Measurements from ENCODE around the gene VWA5B1. TPM values are rescaled to one million over a fixed set of nuclear protein-coding genes. Genes with fewer than 3 reads are reported as not detected.

Gene VWA5B1
- total RNA-seq, 1 donor from 2014 or later, result not detected

DNA sequence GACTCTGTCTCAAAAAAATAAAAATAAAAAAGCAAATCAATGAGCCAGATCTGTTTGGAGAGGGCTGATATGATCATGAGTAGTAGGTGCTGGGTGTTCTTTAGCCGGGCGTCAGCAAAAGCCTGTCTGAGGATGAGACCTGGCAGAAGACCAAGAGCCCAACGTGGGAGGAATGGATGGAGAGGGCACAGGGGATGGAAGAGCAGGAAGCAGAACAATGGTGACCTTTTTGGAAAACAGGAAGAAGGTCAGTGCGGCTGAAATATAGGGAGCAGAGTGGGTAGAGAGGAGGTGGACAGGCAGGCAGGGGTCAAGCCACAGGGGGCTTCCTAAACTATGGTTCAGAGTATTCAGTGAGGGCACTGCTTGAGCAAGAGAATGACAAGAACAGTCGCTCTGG lies 30.9 kb downstream of the VWA5B1 start:
- Mint-ChIP-seq H3K4me3 (no peak overlapping the region), H3K27me3 (peaks cover 25% of the 10 kb centered on the region), H3K4me1 (peaks cover 12% of the 10 kb centered on the region), H3K9me3 (no peaks in the 10 kb centered on the region), H3K27ac (no peak overlapping the region), H3K36me3 (ENCODE audit: low read depth) (no peaks in the 10 kb centered on the region)
- TF ChIP-seq, protein P1, sequence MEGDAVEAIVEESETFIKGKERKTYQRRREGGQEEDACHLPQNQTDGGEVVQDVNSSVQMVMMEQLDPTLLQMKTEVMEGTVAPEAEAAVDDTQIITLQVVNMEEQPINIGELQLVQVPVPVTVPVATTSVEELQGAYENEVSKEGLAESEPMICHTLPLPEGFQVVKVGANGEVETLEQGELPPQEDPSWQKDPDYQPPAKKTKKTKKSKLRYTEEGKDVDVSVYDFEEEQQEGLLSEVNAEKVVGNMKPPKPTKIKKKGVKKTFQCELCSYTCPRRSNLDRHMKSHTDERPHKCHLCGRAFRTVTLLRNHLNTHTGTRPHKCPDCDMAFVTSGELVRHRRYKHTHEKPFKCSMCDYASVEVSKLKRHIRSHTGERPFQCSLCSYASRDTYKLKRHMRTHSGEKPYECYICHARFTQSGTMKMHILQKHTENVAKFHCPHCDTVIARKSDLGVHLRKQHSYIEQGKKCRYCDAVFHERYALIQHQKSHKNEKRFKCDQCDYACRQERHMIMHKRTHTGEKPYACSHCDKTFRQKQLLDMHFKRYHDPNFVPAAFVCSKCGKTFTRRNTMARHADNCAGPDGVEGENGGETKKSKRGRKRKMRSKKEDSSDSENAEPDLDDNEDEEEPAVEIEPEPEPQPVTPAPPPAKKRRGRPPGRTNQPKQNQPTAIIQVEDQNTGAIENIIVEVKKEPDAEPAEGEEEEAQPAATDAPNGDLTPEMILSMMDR (IDR thresholded peaks at IDR 0.05), result no peak
- intact Hi-C loops (cut with micrococcal nuclease), result no loop called here
- ATAC-seq (ENCODE audit: low read depth) (no peak), DNase-seq (no peak)
- POLR2A ChIA-PET, result no interaction called here
- CTCF ChIA-PET, result no interaction called here

DNA sequence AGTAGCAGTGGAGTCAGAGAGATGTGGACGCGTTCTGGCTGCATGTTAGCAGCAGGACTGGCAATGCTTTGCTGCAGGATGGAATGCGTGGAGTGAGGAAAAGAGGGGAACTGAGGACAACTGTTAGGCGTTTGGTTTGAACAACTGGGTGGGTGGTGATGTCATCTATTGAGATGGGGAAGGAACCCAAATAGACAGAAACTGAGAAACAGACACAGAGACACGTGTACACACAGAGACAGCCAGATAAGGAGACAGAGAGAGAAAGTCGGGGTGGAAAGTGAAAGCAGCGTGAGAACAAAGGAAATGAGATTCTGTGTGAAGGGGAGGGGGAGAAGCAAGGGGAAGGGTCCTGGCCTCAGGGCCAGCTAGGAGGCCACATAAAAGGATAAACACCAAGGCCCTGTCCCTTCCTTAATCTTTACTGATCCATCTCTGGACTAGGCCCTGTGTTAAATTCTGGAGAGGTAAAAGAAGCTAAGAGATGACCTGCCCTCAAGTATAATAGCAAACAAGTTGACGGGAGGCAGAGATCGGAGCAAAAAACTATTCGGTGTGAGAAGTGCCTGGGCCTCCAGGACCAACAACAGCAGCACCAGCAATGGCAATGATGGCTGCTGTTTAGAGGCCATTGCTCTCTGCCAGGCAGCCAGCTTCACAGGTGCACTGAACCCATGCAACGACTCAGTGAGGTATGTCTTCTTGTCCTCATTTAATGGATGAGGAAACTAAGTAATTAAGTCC lies 31.6 kb downstream of the VWA5B1 start:
- DNase-seq (no peak), ATAC-seq (ENCODE audit: low read depth) (no peak)
- H3K27me3 Mint-ChIP-seq, result peaks cover 28% of the 10 kb centered on the region
- H3K36me3 Mint-ChIP-seq (ENCODE audit: low read depth), result no peaks in the 10 kb centered on the region
- TF ChIP-seq, protein P1 (IDR thresholded peaks at IDR 0.05), result no peak
- peak overlapping the region; percentile 1 for H3K27ac Mint-ChIP-seq
- ChIA-PET POLR2A (interaction anchor here (0.7 kb wide), 1 partner anchor 20 kb away, joined by 3 read pairs; no protein-coding TSS in a partner anchor), CTCF (no interaction called here)
- H3K4me1 Mint-ChIP-seq, result peaks cover 12% of the 10 kb centered on the region
- intact Hi-C loops (cut with micrococcal nuclease), result no loop called here
- no peak overlapping the region for H3K4me3 Mint-ChIP-seq
- no peaks in the 10 kb centered on the region for H3K9me3 Mint-ChIP-seq

DNA sequence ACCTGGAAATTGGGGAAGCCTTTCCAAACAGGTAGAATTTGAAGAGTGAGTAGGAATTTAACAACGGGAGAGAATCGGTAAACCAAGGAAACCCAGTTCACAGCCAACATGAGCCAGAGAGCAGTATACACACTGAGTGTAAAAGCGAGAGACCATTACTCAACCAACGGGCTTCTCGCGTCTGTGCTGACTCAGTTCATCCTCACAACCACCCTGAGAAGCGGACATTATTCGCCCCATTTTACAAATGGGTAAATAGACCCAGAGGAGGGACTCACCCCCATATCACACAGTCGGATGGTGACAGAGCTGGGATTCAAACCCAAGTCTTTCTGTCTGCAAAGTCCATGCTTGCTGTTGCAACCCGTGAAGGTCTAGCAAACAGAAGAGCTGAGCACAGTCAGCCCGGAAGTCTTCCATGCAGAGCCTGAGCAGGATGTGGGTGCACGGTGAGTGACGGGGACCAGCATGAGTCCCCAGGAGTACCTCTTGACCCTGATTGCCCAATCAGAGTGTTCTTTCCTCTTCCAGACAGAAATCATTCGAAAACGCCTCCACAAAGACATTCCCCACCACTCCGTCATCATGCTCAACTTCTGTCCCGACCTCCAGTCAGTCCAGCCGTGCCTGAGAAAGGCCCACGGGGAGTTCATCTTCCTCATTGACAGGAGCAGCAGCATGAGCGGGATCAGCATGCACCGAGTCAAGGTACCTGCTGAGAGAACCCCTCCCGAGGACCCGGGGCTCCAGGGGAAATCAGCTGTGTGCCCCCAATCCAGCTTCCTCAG lies 32.3 kb downstream of the VWA5B1 start:
- ChIA-PET POLR2A (interaction anchor here (0.7 kb wide), 1 partner anchor 20 kb away, joined by 3 read pairs; no protein-coding TSS in a partner anchor), CTCF (no interaction called here)
- H3K4me3 Mint-ChIP-seq, result no peak overlapping the region
- DNase-seq (no peak), ATAC-seq (ENCODE audit: low read depth) (no peak)
- peaks cover 36% of the 10 kb centered on the region for H3K27me3 Mint-ChIP-seq
- TF ChIP-seq, protein P1 (IDR thresholded peaks at IDR 0.05), result no peak
- no peaks in the 10 kb centered on the region for H3K9me3 Mint-ChIP-seq
- intact Hi-C loops (cut with micrococcal nuclease), result no loop called here
- H3K36me3 Mint-ChIP-seq (ENCODE audit: low read depth), result no peaks in the 10 kb centered on the region
- H3K27ac Mint-ChIP-seq, result no peak overlapping the region
- peaks cover 12% of the 10 kb centered on the region for H3K4me1 Mint-ChIP-seq

DNA sequence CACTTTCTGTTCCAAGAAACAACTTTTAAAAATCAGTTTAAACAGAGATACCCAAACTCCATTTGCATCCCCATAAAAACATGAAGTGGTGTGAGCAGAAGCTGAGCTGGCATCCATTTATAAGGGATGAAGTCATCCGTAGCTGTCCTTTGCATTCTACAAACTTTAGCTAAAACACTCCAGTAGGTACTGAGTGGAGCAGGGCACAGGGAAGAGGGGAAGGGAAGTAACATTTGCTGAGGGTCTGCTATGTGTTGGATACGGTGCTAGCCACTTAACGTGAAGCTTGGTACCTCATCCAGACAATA lies 32.9 kb downstream of the VWA5B1 start:
- no peak overlapping the region for H3K4me3 Mint-ChIP-seq
- no peaks in the 10 kb centered on the region for H3K9me3 Mint-ChIP-seq
- intact Hi-C loops (cut with micrococcal nuclease), result no loop called here
- ChIA-PET POLR2A (no interaction called here), CTCF (no interaction called here)
- H3K4me1 Mint-ChIP-seq, result peaks cover 12% of the 10 kb centered on the region
- DNase-seq (no peak), ATAC-seq (ENCODE audit: low read depth) (no peak)
- H3K27ac Mint-ChIP-seq, result no peak overlapping the region
- TF ChIP-seq, protein P1 (IDR thresholded peaks at IDR 0.05), result no peak
- H3K27me3 Mint-ChIP-seq, result peaks cover 36% of the 10 kb centered on the region
- H3K36me3 Mint-ChIP-seq (ENCODE audit: low read depth), result no peaks in the 10 kb centered on the region

DNA sequence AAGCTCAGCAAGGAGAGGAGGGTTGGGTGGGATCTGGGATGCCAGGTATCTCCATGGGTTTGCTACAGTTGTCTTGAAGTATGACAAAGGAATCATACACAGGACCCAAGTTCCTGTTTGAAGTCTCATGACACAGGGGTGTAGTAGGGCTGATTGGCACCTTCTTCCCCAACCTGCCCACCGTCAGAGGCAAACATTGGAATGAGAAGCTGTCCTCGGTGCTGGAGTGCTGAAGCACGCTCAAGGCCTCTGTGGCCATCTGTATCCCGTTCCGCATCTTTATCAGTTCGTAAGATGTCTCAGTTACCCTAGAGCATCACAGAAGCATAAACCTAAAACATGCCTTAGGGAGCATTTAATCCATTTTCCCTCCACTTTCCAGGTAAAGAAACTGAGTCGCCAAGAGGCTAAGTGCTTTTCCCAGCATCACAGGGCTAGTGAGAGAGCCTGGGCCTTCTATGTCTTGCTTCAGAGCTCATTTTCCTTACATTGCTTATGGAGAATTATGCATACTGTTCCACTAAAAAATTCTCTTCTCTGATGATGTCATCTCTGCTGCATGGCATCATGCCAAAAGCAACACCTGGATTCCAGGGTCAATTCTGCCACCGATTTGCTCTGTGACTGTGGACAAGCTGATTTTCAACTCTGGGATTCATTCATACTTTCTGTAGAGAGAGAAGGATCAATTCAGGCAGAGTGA lies 34.2 kb downstream of the VWA5B1 start:
- intact Hi-C loops (cut with micrococcal nuclease), result no loop called here
- TF ChIP-seq, protein P1 (IDR thresholded peaks at IDR 0.05), result no peak
- CTCF ChIA-PET, result no interaction called here

More for the DNA sequence above, 34.2 kb downstream of the VWA5B1 start:
- peaks cover 35% of the 10 kb centered on the region for H3K27me3 Mint-ChIP-seq
- POLR2A ChIA-PET, result no interaction called here
- no peak overlapping the region for H3K4me3 Mint-ChIP-seq
- H3K27ac Mint-ChIP-seq, result no peak overlapping the region
- H3K9me3 Mint-ChIP-seq, result no peaks in the 10 kb centered on the region
- no peaks in the 10 kb centered on the region for H3K36me3 Mint-ChIP-seq (ENCODE audit: low read depth)
- ATAC-seq (ENCODE audit: low read depth), result no peak
- DNase-seq, result no peak
- peaks cover 12% of the 10 kb centered on the region for H3K4me1 Mint-ChIP-seq

Data from activated B cell treated with CpG ODN at 0.5 μM for 24 hours (primary cell).